ENCODE measurements around the gene SSBP3.

DNA sequence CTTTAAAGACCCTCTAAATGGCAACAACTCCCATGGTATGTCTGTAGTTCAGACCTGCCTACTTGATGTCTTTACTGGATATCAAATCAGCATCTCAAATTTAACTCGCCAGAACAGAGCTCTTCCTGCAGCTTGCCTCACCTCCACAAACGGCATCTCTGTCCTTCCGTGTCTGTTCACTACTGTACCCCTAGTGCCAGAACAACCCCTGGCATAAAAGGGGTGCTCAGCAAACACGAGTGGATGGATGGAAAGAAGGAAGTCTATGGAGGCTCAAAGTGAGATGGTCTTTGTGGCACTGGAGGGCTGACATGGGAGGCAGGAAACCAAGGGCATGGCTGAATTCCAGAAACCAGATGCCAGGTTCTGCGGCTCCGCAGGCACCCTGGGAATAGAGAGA is 183.5 kb downstream of the SSBP3 start:
- no peak for TF ChIP-seq FOXA1 (IDR thresholded peaks at IDR 0.05)
- TF ChIP-seq, protein P1, sequence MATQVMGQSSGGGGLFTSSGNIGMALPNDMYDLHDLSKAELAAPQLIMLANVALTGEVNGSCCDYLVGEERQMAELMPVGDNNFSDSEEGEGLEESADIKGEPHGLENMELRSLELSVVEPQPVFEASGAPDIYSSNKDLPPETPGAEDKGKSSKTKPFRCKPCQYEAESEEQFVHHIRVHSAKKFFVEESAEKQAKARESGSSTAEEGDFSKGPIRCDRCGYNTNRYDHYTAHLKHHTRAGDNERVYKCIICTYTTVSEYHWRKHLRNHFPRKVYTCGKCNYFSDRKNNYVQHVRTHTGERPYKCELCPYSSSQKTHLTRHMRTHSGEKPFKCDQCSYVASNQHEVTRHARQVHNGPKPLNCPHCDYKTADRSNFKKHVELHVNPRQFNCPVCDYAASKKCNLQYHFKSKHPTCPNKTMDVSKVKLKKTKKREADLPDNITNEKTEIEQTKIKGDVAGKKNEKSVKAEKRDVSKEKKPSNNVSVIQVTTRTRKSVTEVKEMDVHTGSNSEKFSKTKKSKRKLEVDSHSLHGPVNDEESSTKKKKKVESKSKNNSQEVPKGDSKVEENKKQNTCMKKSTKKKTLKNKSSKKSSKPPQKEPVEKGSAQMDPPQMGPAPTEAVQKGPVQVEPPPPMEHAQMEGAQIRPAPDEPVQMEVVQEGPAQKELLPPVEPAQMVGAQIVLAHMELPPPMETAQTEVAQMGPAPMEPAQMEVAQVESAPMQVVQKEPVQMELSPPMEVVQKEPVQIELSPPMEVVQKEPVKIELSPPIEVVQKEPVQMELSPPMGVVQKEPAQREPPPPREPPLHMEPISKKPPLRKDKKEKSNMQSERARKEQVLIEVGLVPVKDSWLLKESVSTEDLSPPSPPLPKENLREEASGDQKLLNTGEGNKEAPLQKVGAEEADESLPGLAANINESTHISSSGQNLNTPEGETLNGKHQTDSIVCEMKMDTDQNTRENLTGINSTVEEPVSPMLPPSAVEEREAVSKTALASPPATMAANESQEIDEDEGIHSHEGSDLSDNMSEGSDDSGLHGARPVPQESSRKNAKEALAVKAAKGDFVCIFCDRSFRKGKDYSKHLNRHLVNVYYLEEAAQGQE (IDR thresholded peaks at IDR 0.05), result no peak
- TF ChIP-seq RAD21 (IDR thresholded peaks at IDR 0.05), result no peak
- TF ChIP-seq, protein P2, sequence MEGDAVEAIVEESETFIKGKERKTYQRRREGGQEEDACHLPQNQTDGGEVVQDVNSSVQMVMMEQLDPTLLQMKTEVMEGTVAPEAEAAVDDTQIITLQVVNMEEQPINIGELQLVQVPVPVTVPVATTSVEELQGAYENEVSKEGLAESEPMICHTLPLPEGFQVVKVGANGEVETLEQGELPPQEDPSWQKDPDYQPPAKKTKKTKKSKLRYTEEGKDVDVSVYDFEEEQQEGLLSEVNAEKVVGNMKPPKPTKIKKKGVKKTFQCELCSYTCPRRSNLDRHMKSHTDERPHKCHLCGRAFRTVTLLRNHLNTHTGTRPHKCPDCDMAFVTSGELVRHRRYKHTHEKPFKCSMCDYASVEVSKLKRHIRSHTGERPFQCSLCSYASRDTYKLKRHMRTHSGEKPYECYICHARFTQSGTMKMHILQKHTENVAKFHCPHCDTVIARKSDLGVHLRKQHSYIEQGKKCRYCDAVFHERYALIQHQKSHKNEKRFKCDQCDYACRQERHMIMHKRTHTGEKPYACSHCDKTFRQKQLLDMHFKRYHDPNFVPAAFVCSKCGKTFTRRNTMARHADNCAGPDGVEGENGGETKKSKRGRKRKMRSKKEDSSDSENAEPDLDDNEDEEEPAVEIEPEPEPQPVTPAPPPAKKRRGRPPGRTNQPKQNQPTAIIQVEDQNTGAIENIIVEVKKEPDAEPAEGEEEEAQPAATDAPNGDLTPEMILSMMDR (IDR thresholded peaks at IDR 0.05; ENCODE audit: low read depth, low read length, missing input control), result no peak
- no peak for TF ChIP-seq FOXA2 (IDR thresholded peaks at IDR 0.05)

All from liver (tissue), 3 donors.